RWPE2 (cell line): ENCODE measurements around the gene CALR3.

Source experiments
- ATAC-seq: fragments of 200-7000 bp; cut with Tn5 transposase; 3 replicates; pipeline ENCODE4 v1.9.1; 2021; ENCODE audit warnings: low read depth
- DNase-seq: peaks from one replicate; pipeline ENCODE4 v3.0.0-alpha.2; 2020; ENCODE audit warnings: low spot score
- H3K27ac ChIP-seq: fragments of 450-650 bp; 2 replicates; pipeline ENCODE4 v1.5.1; 2017; ENCODE audit warnings: mild to moderate bottlenecking; ENCODE audit not compliant: poor library complexity, severe bottlenecking
- H3K27me3 ChIP-seq: fragments of 250-450 bp; sonication (Bioruptor Pico); 2 replicates; pipeline ENCODE4 v1.5.1; 2021; ENCODE audit warnings: mild to moderate bottlenecking, moderate library complexity; ENCODE audit not compliant: insufficient read depth, poor library complexity, severe bottlenecking
- H3K36me3 ChIP-seq: fragments of 250-450 bp; sonication (Bioruptor Pico); 2 replicates; pipeline ENCODE4 v1.5.1; 2020; ENCODE audit warnings: low read depth, mild to moderate bottlenecking, moderate library complexity
- H3K4me1 ChIP-seq: fragments of 250-450 bp; sonication (Bioruptor Pico); 2 replicates; pipeline ENCODE4 v1.5.1; 2021; ENCODE audit warnings: mild to moderate bottlenecking, moderate library complexity; ENCODE audit not compliant: insufficient read depth, poor library complexity, severe bottlenecking
- H3K4me3 ChIP-seq: fragments of 250-450 bp; sonication (Bioruptor Pico); 2 replicates; pipeline ENCODE4 v1.5.1; 2021; ENCODE audit warnings: mild to moderate bottlenecking, moderate library complexity; ENCODE audit not compliant: severe bottlenecking
- H3K9me3 ChIP-seq: fragments of 250-450 bp; sonication (Bioruptor Pico); 2 replicates; pipeline ENCODE4 v1.5.1; 2021; ENCODE audit warnings: mild to moderate bottlenecking, moderate library complexity; ENCODE audit not compliant: severe bottlenecking
- TF ChIP-seq, protein P1 (sequence below): fragments of 450-650 bp; IDR thresholded peaks from one replicate; pipeline ENCODE4 v1.5.1; 2017; ENCODE audit warnings: mild to moderate bottlenecking, moderate library complexity; ENCODE audit not compliant: poor library complexity, severe bottlenecking

The CALR3 gene

GRCh38 chr19:16529466-16530144, 33.6 kb upstream of the CALR3 start:
- ATAC-seq, result no peak
- TF ChIP-seq, protein P1, sequence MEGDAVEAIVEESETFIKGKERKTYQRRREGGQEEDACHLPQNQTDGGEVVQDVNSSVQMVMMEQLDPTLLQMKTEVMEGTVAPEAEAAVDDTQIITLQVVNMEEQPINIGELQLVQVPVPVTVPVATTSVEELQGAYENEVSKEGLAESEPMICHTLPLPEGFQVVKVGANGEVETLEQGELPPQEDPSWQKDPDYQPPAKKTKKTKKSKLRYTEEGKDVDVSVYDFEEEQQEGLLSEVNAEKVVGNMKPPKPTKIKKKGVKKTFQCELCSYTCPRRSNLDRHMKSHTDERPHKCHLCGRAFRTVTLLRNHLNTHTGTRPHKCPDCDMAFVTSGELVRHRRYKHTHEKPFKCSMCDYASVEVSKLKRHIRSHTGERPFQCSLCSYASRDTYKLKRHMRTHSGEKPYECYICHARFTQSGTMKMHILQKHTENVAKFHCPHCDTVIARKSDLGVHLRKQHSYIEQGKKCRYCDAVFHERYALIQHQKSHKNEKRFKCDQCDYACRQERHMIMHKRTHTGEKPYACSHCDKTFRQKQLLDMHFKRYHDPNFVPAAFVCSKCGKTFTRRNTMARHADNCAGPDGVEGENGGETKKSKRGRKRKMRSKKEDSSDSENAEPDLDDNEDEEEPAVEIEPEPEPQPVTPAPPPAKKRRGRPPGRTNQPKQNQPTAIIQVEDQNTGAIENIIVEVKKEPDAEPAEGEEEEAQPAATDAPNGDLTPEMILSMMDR, result no peak

DNA sequence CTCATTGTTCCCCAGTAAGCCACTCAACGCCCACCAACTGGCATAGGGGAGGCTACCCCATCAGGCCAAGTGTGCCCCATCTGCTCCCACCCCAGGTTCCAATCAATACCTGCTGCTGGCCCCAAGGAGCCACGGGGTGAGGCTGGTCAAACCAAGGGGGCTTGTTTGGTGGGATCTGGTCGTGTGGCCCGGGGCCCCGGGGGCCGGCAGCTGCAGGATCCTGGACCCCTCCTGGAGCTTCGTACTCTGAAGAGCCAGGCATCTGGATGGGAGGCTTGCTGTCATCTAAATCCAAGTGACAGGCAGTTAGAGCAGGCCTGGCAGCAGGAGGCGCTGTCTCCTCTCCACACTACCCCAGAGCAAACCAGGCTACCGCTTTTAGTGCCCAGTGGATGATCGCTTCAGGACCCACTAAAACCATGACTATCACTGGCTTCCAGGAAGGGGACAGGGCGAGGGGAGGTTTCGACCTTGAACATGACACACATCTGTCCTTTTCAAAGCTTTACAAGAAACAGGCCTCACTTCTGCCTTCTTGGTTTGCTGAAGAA, 32.1 kb upstream of the CALR3 start:
- TF ChIP-seq, protein P1, result peak; percentile 31
- peaks cover 89% of the 10 kb centered on the region for H3K36me3 ChIP-seq
- no peaks in the 10 kb centered on the region for H3K27me3 ChIP-seq
- no peaks in the 10 kb centered on the region for H3K4me1 ChIP-seq
- H3K27ac ChIP-seq, result no peak overlapping the region
- no peak for ATAC-seq
- no peak for DNase-seq
- no peak overlapping the region for H3K4me3 ChIP-seq
- H3K9me3 ChIP-seq, result no peaks in the 10 kb centered on the region

More at GRCh38 chr19:16529466-16530144, 33.6 kb upstream of the CALR3 start:
- no peak overlapping the region for H3K27ac ChIP-seq
- no peaks in the 10 kb centered on the region for H3K4me1 ChIP-seq
- H3K27me3 ChIP-seq, result no peaks in the 10 kb centered on the region
- H3K4me3 ChIP-seq, result no peak overlapping the region
- no peaks in the 10 kb centered on the region for H3K9me3 ChIP-seq
- DNase-seq, result no peak
- H3K36me3 ChIP-seq, result peaks cover 87% of the 10 kb centered on the region

- no peak overlapping the region for H3K27ac ChIP-seq
Measured at GRCh38 chr19:16527334-16527935, 31.5 kb upstream of the CALR3 start.

GRCh38 chr19:16525751-16526481, 29.9 kb upstream of the CALR3 start:
- Histone ChIP-seq H3K9me3 (no peaks in the 10 kb centered on the region), H3K36me3 (peaks cover 86% of the 10 kb centered on the region), H3K27ac (no peak overlapping the region), H3K27me3 (no peaks in the 10 kb centered on the region), H3K4me3 (no peak overlapping the region), H3K4me1 (no peaks in the 10 kb centered on the region)
- DNase-seq (no peak), ATAC-seq (no peak)
- TF ChIP-seq, protein P1, result no peak

More at GRCh38 chr19:16527334-16527935, 31.5 kb upstream of the CALR3 start:
- Histone ChIP-seq H3K36me3 (peaks cover 90% of the 10 kb centered on the region), H3K27me3 (no peaks in the 10 kb centered on the region), H3K4me3 (no peak overlapping the region), H3K4me1 (no peaks in the 10 kb centered on the region), H3K9me3 (no peaks in the 10 kb centered on the region)
- TF ChIP-seq, protein P1, result no peak
- DNase-seq, result no peak
- ATAC-seq, result no peak
